GM19372 (cell line): ENCODE results near the gene SCN4A.

Experiments used
- ATAC-seq: cut with Tn5 transposase; IDR thresholded peaks from one replicate; pipeline ENCODE4 v1.9.1; 2021; ENCODE audit warnings: mild to moderate bottlenecking, low read depth, moderate library complexity; ENCODE audit not compliant: unreplicated experiment

Gene SCN4A

DNA sequence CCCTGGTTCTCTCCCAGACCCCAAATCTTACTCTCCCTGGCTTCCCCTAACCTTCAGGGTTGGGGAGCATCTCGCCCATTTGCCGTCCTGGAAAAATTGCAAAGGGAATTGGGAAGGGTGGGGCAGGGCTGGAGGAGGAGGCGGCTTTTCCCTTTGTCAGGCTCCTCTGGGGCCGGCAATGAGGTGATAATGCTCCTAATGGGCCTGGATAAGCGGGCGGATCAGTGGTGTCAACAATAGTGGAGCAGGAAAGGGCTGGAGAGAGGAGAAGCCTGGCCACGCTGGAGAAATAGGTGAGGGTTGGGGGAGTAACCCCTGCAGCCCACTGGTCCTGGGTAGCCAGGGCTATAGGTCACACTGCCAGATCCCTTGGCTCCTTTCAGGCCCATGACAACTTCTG lies 12.3 kb downstream of the SCN4A start:
- ATAC-seq = no peak

DNA sequence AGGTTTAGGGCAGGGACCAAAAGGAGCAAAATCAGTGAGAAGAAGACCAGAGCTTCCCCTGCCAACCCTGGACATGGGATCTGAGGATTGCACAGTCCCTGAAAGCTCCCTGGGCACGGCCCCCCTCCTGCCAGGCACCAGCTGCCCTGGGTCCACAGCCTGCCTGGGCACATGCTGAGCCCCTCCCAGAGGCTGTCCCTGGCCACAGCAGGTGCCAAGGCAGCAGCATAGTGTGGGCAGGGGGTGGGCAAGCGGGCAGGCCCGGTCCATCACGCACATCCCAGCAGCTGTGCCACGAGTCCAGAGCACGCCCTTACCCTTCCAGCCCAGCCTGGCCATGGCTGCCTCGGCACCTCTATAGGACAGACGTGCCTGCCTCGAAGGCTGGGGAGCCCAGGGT lies 12.7 kb downstream of the SCN4A start:
- ATAC-seq = no peak

- ATAC-seq = no peak
Observed at GRCh38 chr17:63956296-63956920, 16.3 kb downstream of the SCN4A start.

DNA sequence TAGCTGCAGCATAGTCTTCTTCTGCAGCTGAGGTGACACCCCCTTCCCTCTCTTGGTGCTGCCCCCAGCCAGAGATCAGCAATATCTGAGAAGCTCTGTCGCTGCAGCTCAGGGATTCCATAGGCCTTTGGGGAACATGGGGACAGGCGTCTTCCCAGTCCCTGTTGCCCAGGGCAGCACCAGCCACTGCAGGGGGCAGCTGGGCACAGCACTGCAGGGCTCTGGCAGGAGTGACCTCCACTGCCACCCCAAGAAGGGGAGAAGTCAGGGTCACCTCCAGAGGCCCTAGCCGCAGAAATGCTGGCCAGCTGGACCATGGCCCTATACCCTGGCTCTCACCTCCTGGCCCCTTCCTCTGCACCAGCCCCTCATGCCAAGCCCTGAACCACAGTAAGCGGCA lies 16.9 kb downstream of the SCN4A start:
- no peak for ATAC-seq

DNA sequence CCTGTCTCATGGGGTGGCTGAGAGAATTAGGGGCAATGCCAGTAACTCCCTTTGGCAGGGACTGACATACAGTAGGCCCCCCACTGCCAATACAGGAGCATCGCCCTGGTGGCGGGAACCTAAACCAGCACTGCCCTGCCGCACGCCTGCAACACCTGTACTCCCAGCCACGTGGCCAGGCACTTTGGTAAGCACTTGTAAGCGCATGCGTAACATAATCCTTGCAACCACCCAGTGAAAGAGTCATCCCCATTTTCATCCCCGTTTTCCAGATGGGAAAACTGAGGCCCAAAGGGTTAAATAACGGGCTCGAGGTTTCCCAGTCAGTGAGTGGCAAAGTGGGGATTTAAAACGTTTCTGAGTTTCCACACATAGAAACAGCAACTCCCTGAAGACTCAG lies 17.5 kb downstream of the SCN4A start:
- ATAC-seq = no peak

- ATAC-seq = no peak
Observed at GRCh38 chr17:63954402-63955063, 18.2 kb downstream of the SCN4A start.

DNA sequence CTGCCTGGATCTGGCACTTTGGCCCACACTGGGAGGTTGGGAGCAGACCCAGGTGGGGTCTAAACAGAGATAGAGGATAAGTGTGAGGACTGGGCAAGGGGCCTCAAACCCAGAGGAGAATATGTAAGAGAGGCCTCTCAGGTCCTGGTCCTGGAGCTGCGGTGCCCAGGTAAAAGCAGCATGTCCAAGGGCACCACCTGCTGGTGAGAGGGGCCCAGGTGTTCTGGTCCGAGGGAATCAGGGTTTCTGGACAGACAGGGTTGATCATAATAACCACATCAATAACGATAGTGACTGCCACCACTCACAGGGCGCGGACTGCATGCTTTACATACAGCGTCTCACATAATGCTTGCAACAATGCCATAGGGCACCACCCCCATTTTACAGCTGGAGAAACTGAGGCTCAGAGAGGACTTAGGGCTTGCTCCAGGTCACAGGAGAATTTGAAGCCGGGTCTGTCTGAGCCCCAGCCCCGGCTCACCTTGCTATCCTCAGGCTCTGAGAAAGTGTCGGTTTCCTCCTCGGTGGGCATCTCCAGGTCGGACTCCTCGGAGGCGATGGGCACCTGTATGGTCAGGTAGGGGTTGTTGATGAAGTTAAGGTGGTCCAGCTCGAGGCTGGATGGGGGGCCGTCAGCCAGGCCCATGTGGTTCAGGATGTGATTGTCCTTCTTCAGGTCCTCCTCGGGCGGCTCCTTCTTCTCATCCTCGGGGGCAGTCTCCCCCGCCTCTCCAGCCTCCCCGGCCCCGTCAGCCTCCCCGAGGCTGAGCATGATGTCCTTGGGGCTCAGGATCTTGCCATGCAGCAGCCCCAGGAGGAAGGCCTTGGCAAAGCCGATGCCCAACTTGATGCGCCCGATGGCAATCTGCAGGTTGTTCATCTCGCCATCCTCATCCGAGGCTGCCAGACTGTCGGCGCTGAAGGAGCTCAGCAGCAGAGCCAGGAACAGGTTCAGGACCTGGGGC lies 21.5 kb downstream of the SCN4A start:
- ATAC-seq = no peak

GRCh38 chr17:63949576-63950250 lies 23.0 kb downstream of the SCN4A start:
- no peak for ATAC-seq

DNA sequence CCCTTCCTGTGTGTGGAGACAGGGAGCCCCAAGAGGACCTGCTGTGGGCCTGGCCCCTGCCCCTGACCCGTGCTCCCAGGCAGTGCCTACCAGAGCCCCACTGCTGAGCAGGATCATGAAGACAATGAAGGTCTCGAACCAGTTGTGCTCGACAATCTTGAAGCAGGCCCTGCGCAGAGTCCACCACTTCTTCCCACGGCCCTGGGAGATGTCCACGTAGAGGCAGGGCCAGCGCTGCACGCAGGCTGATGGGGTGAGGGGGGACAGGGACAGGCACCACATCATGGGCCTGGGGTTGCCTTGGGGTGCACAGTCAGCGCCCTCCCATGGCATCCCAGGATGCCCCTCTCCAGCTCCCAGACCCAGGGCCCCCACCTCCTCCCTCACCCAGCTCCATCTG lies 24.2 kb downstream of the SCN4A start:
- ATAC-seq = no peak

DNA sequence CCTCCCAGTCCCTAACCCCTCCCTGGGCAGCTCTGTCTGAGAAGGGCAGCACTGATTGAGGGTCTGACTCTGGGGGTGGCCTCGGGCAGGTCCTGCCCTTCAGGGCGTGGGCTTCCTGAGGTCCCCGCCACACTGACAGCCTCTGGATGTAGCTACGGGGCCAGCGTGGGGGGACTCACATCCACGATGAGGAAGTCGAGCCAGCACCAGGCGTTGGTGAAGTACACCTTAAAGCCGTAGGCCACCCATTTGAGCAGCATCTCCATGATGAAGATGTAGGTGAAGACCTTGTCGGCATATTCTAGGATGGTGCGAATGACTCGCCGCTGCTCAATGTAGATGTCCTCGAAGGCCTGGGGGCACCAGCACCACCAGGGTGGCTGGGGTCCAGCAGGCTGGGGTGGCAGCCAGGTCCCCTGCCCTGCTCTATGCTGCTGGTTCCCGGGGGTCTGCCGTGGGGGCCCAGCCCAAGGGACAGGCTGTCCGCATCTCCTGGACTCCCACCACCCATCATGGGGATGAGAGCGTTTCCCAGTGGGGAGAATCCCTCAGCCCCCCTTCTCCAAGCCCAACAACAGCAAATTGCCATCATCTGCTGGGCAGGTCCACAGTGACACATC lies 24.9 kb downstream of the SCN4A start:
- ATAC-seq = no peak

GRCh38 chr17:63946440-63947363 lies 26.0 kb downstream of the SCN4A start:
- ATAC-seq = no peak

DNA sequence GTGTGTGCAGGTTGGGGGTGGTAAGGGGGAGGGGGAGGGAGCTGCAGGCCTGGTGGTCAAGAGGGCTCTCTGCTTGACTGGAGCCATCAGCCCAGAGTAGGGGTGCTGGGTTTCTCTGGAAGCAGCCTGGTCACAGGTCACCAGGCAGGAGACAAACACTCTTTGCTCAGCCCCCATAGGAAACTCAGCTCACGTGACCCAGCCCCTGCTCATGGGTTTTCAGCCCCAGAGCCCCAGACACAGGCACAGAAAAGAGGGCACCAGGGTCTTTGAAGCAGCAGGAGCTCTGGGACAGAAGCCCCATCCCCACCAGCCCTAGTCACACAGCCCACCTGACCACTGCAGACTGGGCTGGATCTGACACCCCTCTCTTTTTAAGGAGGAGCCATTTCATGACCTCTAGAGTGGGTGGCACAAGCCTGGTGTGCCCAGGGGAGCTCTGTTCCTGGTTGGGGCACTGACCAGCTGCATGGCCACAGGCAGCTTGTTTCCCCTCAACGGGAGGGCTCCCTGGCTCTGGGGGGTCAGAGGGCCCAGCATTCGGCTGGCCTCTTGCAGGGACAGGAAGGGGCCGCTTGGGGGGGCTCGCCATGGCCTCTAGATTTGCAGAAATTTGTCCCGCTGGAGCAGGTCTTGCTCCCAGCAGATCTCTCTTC lies 26.8 kb downstream of the SCN4A start:
- ATAC-seq = peak; percentile 54

- ATAC-seq = no peak
Observed at GRCh38 chr17:63944736-63945499, 27.8 kb downstream of the SCN4A start.

GRCh38 chr17:63943745-63944144 lies 29.0 kb downstream of the SCN4A start:
- no peak for ATAC-seq

- no peak for ATAC-seq
Observed at GRCh38 chr17:63942309-63942985, 30.3 kb downstream of the SCN4A start.

DNA sequence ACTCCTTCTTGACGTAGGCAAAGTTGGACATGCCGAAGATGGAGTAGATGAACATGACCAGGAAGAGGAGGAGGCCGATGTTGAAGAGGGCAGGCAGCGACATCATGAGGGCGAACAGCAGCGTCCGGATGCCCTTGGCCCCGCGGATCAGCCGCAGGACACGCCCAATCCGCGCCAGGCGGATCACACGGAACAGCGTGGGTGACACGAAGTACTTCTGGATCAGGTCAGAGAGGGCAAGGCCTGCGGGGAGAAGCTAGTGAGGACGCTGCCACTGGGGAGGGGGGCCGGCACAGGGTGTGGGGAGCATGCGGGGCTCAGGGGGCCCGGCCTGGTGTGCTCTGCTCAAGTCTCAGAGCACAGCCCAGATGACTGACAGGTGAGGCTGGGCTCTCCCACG lies 31.0 kb downstream of the SCN4A start:
- no peak for ATAC-seq

- ATAC-seq = no peak
Observed at GRCh38 chr17:63941162-63941561, 31.6 kb downstream of the SCN4A start.

- no peak for ATAC-seq
Observed at GRCh38 chr17:63940584-63940983, 32.1 kb downstream of the SCN4A start.
